B cell (primary cell): ENCODE measurements around the gene PLA2G6.

Experiments used
- CTCF ChIP-seq: fragments of 200-600 bp; IDR thresholded peaks from one replicate; pipeline ENCODE4 v1.8.0; 2022; ENCODE audit warnings: antibody characterized with exemption, mild to moderate bottlenecking
- EZH2 ChIP-seq: IDR thresholded peaks from 2 replicates; pipeline ENCODE4 v1.6.1; 2012; ENCODE audit warnings: borderline replicate concordance, low read depth, mild to moderate bottlenecking, moderate library complexity, low read length; ENCODE audit not compliant: insufficient read depth, poor library complexity, severe bottlenecking

GRCh38 chr22:38144025-38144405, 37.6 kb downstream of the PLA2G6 start:
- TF ChIP-seq CTCF (no peak), EZH2 (no peak)
